Nephron progenitor cell (in vitro differentiated cells): ENCODE data around the gene EXOC3.
"Not testable (repeated sequence)": the region's sequence is repeated elsewhere in the genome, so short reads cannot be mapped to it uniquely, and the experiment has no call there.

Source experiments
- DNase-seq: peaks from one replicate; pipeline ENCODE4 v3.0.0; 2021
- H3K27ac Mint-ChIP-seq: 2 replicates; pipeline ENCODE4 v1.8.0; 2021; ENCODE audit warnings: mild to moderate bottlenecking, moderate library complexity, mixed read lengths
- H3K27me3 Mint-ChIP-seq: 2 replicates; pipeline ENCODE4 v1.8.0; 2021; ENCODE audit warnings: mild to moderate bottlenecking, low read depth, mixed read lengths; ENCODE audit not compliant: poor library complexity
- H3K36me3 Mint-ChIP-seq: 2 replicates; pipeline ENCODE4 v1.8.0; 2021; ENCODE audit warnings: low read depth, mixed read lengths
- H3K4me1 Mint-ChIP-seq: 2 replicates; pipeline ENCODE4 v1.8.0; 2021; ENCODE audit warnings: mixed read lengths
- H3K4me3 Mint-ChIP-seq: 2 replicates; pipeline ENCODE4 v1.8.0; 2021; ENCODE audit warnings: mild to moderate bottlenecking, moderate library complexity, mixed read lengths
- H3K9me3 Mint-ChIP-seq: 2 replicates; pipeline ENCODE4 v1.8.0; 2021; ENCODE audit warnings: mild to moderate bottlenecking, moderate library complexity, mixed read lengths
- CTCF ChIP-seq: fragments of 200-600 bp; sonication (generic); IDR thresholded peaks from 2 replicates; pipeline ENCODE4 v1.5.0; 2021; ENCODE audit warnings: antibody characterized with exemption

EXOC3 gene

GRCh38 chr5:401146-402034 lies 41.6 kb upstream of the EXOC3 start:
- Mint-ChIP-seq H3K4me3 (no peak overlapping the region), H3K27me3 (peaks cover 50% of the 10 kb centered on the region), H3K36me3 (peaks cover 5% of the 10 kb centered on the region), H3K4me1 (peaks cover 36% of the 10 kb centered on the region), H3K9me3 (peaks cover 7% of the 10 kb centered on the region), H3K27ac (no peak overlapping the region)
- no peak for TF ChIP-seq CTCF
- DNase-seq: no peak

GRCh38 chr5:402219-402614 lies 40.8 kb upstream of the EXOC3 start:
- not testable (repeated sequence) for H3K9me3 Mint-ChIP-seq, H3K4me3 Mint-ChIP-seq, H3K27ac Mint-ChIP-seq, H3K36me3 Mint-ChIP-seq, DNase-seq
- peaks cover 40% of the 10 kb centered on the region for H3K4me1 Mint-ChIP-seq
- peaks cover 53% of the 10 kb centered on the region for H3K27me3 Mint-ChIP-seq

- Mint-ChIP-seq H3K27me3 (peaks cover 57% of the 10 kb centered on the region), H3K9me3 (peaks cover 7% of the 10 kb centered on the region), H3K36me3 (peaks cover 5% of the 10 kb centered on the region), H3K4me1 (peaks cover 40% of the 10 kb centered on the region), H3K27ac (no peak overlapping the region), H3K4me3 (no peak overlapping the region)
- DNase-seq: no peak
- TF ChIP-seq CTCF: no peak
Measured at GRCh38 chr5:402615-403359, 40.2 kb upstream of the EXOC3 start.

- no peak overlapping the region for H3K4me3 Mint-ChIP-seq
- TF ChIP-seq CTCF: no peak
- peaks cover 63% of the 10 kb centered on the region for H3K27me3 Mint-ChIP-seq
- peaks cover 5% of the 10 kb centered on the region for H3K36me3 Mint-ChIP-seq
- peaks cover 40% of the 10 kb centered on the region for H3K4me1 Mint-ChIP-seq
- H3K9me3 Mint-ChIP-seq: peaks cover 7% of the 10 kb centered on the region
- H3K27ac Mint-ChIP-seq: no peak overlapping the region
- no peak for DNase-seq
Measured at GRCh38 chr5:403995-404394, 39.0 kb upstream of the EXOC3 start.

GRCh38 chr5:404666-405241 lies 38.2 kb upstream of the EXOC3 start:
- no peak overlapping the region for H3K4me3 Mint-ChIP-seq
- TF ChIP-seq CTCF: no peak
- peaks cover 7% of the 10 kb centered on the region for H3K9me3 Mint-ChIP-seq
- H3K36me3 Mint-ChIP-seq: peaks cover 5% of the 10 kb centered on the region
- H3K27ac Mint-ChIP-seq: no peak overlapping the region
- peaks cover 33% of the 10 kb centered on the region for H3K4me1 Mint-ChIP-seq
- H3K27me3 Mint-ChIP-seq: peaks cover 70% of the 10 kb centered on the region
- DNase-seq: no peak

- Mint-ChIP-seq H3K27me3 (peaks cover 64% of the 10 kb centered on the region), H3K36me3 (peaks cover 5% of the 10 kb centered on the region), H3K4me3 (no peak overlapping the region), H3K9me3 (peaks cover 7% of the 10 kb centered on the region), H3K4me1 (peaks cover 26% of the 10 kb centered on the region), H3K27ac (no peak overlapping the region)
- DNase-seq: no peak
- TF ChIP-seq CTCF: no peak
Measured at GRCh38 chr5:405421-405820, 37.6 kb upstream of the EXOC3 start.
